HG03103 (cell line): ENCODE data around the gene HSD3B7.
"Not testable (repeated sequence)": the region's sequence is repeated elsewhere in the genome, so short reads cannot be mapped to it uniquely, and the experiment has no call there.

Experiments used
- ATAC-seq: cut with Tn5 transposase; IDR thresholded peaks from one replicate; pipeline ENCODE4 v1.9.1; 2021; ENCODE audit warnings: low read depth; ENCODE audit not compliant: unreplicated experiment

The HSD3B7 gene

GRCh38 chr16:30984669-30985400 lies at the start of gene HSD3B7:
HSD3B7 (plus strand) TSS chr16:30985207; CDS start chr16:30985659, 452 bp downstream.
- ATAC-seq: no peak

DNA sequence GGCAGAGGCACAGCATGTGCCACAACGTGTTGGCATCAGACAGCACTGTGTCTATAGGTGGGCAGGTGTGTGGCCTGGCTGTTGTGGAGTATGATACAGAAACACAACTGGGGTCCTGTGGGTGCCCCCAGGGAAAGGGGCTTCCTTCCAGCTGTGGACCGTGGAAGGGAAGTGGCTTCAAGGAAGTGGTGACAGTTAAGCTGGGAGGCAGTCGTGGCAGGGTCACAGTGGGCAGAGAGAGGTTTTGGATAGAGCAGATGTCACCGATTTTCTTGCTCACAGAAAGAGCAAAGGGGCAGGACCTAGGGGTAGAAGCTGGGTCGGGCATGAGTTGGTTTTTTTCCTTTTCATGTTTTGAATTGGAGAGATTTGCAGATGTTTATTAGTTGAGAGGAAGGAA lies 47.3 kb upstream of the HSD3B7 start:
- no peak for ATAC-seq

DNA sequence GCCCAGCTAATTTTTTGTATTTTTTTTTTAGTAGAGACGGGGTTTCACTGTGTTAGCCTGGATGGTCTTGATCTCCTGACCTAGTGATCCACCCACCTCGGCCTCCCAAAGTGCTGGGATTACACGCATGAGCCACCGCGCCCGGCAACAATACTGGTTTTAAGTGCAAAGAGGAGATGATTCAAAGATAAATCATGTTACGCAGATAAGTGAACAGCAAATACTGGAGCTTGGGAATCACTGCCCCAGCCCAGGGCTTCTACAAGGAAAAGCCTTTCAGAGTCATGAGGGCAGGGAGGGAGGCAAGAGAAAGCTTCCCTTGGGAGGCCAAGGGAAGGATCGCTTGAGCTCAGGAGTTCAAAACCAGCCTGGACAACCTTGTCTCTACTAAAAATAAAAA lies 45.4 kb upstream of the HSD3B7 start:
- ATAC-seq: not testable (repeated sequence)

- ATAC-seq: peak; percentile 87
Measured at GRCh38 chr16:30941600-30942425, 43.2 kb upstream of the HSD3B7 start.

GRCh38 chr16:30942426-30942806 lies 42.6 kb upstream of the HSD3B7 start:
- ATAC-seq: no peak

DNA sequence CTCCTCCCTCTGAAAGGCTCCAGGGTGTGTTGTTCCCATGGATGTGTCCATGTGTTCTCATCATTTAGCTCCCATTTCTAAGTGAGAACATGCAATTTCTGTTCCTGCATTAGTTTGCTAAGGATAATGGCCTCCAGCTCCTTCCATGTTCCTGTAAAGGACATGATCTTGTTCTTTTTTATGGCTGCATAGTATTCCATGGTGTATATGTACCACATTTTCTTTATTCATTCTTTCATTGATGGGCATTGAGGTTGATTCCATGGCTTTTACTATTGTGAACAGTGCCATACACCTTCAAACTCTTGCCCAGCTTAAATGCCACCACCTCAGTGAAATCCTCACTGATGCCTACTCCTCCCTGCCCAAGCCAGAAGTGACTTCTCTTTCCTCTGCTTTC lies 40.7 kb upstream of the HSD3B7 start:
- ATAC-seq: no peak

- ATAC-seq: no peak
Measured at GRCh38 chr16:30946671-30947540, 38.1 kb upstream of the HSD3B7 start.

- ATAC-seq: no peak
Measured at GRCh38 chr16:30947541-30947858, 37.5 kb upstream of the HSD3B7 start.

DNA sequence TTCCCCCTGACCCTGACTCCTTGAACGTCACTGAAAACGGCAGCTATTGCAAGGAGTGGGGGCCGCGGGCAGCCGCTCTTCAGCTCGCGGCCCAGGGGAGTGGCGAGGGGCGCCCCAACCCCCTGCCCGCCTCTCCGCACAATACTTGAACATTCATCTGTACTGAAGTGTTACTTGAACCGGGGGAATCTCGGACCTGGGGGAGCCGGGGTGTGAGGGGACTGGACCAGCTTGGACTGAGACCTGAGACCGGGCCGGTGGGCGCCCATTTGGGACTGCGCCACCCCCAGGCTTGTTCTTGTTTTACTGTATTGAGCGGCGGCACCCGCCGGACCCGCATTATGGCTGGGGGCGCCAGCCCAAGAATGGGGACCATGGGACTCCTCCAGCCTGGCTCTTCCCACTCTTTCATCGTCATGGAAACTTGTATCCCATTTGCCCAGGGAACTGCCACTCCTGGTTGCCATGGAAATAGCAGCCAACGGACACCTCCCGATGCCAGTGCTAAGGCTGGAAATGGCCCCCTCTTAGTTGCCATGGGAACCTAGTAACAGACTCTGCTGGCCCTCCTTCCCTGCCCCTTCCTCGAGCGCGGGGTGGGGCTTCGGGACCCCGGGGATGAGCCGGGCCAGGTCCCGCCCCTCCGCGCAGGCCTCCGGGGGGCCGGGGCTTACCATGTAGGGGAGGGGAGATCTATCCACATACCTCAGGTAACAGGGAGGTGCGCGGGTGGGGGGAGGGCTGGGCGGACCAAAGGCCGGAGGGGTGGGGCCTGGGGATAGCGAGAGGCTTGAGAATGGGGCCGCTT lies 36.9 kb upstream of the HSD3B7 start:
- peak; percentile 5 for ATAC-seq

DNA sequence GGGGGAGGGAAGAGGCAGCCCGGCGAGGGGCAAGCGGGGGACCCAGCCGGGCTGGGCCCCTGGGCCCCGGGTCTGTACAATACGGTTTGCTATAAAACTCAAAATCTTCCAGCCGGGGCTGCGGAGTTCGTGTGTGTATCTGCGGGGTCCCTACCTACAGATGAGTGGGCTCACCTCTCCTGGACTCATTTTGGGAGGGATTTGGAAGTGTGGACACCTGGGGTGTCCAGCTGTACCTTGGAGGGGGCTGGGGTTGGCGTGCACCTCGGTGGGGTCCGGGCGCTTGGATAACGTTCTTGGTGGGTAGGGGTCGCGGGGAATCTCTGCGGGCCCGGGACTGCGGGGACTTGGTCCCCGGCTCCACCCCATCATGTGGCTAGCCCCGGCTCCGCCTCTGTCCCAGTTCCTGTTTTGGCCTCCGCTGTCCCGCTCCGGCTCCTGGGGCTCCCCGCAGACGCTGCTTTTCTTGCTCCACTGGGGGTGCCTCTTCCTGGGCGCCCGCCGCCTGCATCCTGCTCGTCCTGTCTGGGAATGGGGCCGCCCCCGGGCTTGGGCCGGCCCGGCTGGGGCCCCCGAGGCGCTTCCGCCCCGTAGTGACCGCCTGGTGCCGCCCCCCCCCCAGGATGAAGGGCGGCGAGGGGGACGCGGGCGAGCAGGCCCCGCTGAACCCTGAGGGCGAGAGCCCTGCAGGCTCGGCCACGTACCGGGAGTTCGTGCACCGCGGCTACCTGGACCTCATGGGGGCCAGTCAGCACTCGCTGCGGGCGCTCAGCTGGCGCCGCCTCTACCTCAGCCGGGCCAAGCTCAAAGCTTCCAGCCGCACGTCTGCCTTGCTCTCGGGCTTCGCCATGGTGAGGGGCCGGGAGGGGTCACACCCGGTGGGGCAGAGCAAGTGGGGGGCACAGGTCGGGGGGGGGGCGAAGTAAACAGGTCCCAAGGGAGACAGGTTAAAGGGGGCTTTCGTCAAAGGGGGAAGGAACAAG lies 36.0 kb upstream of the HSD3B7 start, which contains the start of gene ORAI3:
ORAI3 (plus strand) TSS at position 402 of the 983 bp plus-strand sequence; CDS start at position 624, 222 bp downstream.
- ATAC-seq: peak; percentile 46

DNA sequence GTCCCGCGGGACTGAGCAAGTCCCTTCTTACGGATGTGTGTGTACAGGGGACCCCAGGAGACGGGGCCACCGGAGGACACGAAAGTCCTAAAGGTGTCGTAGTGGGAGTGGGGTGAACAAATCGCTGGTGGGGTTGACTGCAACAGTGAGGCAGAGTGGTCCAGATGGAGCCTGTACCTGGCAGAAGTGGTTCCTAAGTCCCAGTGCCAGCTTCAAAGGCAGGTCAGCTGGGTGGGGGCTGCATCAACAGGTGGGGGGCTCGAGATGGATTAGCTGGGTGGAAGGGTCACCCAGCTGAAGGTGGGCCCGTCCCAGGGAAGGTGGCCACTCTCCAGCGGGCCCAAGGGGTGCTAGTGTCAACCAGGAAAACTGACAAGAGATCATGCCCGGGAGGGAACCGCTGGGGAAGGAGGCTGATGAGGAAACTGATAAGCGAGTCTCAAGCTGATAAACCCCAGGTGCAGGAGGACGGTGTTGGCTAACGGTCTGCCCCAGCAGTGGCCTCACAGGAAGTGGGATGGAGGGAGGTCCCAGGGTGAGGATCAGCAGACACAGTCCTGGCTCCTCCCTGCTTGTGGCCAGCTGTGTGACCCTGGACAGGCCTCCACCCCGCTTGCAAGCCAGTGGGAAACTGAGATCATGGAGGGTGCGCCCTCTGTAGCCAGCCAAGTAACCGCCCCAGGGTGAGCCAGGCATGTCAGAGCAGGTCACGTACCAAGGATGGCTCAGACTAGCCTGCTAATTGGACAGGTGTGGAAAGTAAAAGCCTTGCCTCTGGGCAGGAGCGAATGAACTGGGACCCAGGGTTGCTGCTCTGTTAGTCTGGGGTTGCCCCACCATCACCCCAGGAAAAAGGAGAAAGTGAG lies 35.1 kb upstream of the HSD3B7 start:
- ATAC-seq: peak; percentile 51

- no peak for ATAC-seq
Measured at GRCh38 chr16:30950516-30951065, 34.4 kb upstream of the HSD3B7 start.

- no peak for ATAC-seq
Measured at GRCh38 chr16:30951193-30951592, 33.8 kb upstream of the HSD3B7 start.

DNA sequence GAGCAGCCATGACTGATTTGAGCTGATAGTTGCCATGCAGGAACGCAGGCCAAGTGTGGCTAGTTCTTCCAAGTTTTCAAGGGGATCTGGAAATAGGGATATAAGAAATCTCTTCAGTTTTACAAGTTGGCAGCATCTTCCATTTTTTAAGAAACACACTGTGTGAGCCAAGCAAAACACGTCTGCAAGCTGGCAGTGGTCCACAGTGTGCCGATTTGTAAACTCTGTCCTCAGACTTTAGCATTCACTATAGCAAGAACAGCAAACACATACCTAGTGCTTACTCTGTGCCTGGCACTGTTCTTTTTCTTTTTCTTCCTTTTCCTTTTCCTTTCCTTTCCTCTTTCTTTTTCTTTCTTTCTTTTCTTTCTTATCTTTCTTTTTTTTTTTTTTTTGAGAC lies 33.3 kb upstream of the HSD3B7 start:
- no peak for ATAC-seq

GRCh38 chr16:30953111-30953510 lies 31.9 kb upstream of the HSD3B7 start:
- ATAC-seq: no peak

GRCh38 chr16:30953511-30954124 lies 31.4 kb upstream of the HSD3B7 start:
- ATAC-seq: no peak

- ATAC-seq: no peak
Measured at GRCh38 chr16:30954993-30955392, 30.0 kb upstream of the HSD3B7 start.
